HG03460 (cell line): ENCODE results near the gene CYP27B1.
A peak's percentile ranks its signal among the peaks of the same experiment; 100 is the strongest.

Experiments used
- ATAC-seq: cut with Tn5 transposase; IDR thresholded peaks from one replicate; pipeline ENCODE4 v1.9.1; 2021; ENCODE audit not compliant: unreplicated experiment

CYP27B1 gene

DNA sequence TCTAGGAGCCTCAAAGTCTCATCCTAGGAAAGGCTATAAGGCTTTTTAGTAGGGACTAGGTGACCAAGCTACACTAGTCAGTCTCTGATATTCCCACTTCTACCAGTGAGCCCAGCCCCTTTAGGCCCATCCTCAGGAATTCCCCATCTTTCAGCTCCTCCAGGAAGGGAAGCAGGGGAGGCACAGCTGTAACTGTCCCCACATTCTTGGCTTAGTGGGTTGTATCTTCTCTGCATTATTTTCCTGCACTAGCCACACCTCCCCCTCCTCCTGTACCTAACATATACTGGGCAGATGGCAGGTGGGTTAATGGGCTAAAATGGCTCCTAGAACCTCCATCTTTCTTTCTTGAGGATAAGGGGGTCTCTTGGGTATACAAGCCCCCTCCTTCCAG lies 424 bp upstream of the CYP27B1 start:
- no peak for ATAC-seq

- no peak for ATAC-seq
These were observed 997 bp downstream of the CYP27B1 start for GRCh38 chr12:57765698-57766463.

DNA sequence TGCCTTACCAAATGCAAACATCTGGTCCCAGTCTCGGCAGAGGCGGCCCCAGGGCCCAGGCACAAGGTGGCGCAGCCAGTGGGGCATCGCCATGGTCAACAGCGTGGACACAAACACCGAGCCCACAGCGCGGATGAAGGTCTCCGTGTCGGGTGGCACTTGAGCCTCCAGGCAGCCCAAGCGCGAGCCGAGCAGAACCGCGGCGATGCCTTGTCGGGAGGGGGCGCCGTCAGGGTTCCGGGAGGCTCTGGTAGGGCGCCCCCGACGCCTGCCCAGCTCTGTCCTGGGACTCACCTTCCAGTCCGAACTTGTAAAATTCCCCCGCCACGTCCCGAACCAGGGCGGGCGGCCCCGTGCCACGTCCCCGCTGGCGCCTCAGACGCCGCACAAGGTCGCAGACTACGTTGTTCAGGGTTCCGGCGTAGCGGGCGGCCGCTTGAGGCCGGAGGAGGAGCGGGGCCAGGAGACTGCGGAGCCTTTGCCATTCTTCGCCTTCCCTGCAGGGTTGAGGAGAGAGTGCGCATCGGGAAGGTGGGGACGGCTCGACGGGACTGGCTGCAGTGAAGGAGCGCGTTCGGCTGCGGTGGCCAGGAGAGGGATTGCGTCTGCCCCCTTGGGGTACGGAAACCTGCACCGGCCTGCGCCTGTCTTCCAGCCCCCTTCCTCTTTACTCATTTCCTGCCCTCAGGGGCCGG lies 1.7 kb downstream of the CYP27B1 start:
- no peak for ATAC-seq

DNA sequence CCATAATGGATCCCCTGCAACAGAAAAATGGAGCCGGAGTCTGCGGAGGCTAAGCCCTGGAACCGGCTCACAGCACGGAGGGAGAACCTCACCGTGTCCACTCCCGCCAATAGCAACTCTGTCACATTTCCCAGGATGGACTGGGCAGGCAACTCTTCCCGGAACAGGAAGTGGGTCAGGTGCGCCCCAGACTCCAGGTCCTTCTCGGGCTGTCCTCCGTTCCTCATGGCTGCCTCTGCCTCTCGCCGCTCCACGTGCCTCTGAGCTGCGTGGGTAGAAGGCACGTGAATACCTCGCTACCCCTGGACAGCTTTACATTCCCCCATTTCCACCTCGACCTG lies 2.2 kb downstream of the CYP27B1 start:
- no peak for ATAC-seq

GRCh38 chr12:57763881-57764661 lies 2.8 kb downstream of the CYP27B1 start:
- ATAC-seq: no peak

DNA sequence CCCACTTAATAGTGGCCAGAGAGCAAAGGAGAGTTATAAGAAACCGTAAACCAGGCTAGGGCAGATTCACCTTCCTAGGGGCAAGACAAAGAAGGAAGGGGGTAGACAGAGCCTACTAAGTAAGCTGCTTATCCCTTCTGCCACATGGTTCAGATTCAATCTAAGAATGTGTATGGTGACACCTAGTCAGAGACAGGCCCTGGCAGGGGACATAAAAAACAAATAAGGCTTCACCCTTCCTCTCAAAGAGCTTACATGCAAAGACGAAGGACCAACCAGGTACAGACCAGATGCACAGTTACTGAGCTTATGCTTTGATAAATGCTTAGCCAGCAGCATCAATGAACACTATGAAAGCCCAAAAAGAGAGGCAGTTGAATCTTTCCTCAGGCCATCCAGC lies 4.4 kb downstream of the CYP27B1 start:
- no peak for ATAC-seq

DNA sequence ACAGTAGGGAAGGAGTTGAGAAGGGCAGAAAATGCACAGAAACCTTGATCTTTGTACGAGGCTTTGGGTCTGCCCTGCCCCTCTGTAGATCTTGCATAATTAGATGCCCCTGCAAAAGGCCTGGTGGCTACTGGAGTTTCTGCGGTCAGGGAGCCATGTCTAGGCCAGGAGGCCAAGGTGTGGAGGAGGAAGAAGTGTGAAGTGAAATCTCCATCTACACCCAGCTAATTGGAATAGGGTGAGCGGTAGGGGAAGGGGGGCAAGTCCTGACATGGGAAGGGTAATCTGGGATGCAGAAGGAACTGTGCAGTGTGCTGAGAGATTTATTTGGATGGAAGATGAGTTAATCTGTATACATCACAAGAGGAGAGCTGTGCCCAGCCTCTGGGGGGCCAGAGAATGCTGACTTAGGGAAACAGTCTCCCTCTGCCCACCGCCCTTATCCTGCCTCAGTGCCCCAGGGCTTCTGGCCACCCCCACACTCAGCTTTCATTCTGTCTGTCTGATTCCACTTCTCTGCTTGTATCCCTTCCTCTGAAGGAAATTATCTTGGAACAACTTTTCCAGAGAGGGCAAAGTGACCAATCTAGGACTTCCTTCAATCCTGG lies 5.4 kb downstream of the CYP27B1 start:
- no peak for ATAC-seq

- no peak for ATAC-seq
These were observed 6.4 kb downstream of the CYP27B1 start for GRCh38 chr12:57760347-57760982.

DNA sequence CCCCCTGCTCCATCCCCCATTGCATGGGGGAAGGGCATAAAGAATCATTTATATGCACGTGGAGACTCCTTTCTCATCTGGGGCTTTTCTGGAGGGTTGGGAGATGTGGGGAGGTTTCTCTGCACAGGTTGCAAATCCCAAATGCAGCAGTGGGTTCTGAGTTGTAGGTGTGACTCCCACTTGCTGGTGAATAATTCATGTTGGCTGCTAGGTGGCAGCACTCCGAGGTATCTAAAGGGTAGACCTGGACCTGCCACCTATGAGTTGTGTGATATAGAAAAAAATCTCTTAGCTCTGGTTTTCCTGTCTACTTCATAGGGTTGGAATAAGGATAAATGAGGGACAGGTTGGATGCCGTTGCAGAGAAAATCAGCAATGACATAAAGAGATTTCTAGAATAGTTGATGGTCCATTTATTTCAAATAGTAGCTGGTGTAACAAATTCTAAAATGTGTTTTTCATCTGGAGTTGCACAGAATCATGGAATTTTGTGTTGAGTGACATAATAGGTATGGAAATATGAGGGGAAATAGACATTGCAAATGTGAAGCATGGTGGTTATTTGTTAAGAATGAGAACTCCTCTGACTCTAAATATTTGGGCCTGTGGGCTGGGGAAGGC lies 7.4 kb downstream of the CYP27B1 start:
- ATAC-seq: no peak

GRCh38 chr12:57758552-57759359 lies 8.1 kb downstream of the CYP27B1 start:
- ATAC-seq: no peak

DNA sequence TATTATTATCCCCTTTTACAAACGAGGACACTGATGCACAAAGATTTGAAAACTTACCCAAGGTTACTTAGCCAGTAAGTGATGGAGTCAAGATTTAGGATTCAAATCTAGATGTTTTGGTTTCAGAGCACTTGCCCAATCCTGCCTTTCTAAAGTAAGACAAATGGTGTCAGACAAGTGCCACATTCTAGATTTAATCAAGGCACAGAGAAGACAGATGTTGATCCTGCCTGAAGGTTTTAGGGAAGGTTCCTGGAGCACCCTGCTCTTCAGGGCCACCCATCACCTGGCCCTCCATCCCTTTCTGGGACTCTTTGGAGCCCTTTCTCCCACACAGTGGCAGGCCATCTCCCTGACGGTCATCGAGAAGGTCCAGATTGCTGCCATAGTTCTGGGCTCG lies 9.1 kb downstream of the CYP27B1 start:
- ATAC-seq: no peak

- ATAC-seq: no peak
These were observed 10.2 kb downstream of the CYP27B1 start for GRCh38 chr12:57756406-57757341.

- no peak for ATAC-seq
These were observed 11.2 kb downstream of the CYP27B1 start for GRCh38 chr12:57755454-57756372.

- no peak for ATAC-seq
These were observed 11.8 kb downstream of the CYP27B1 start for GRCh38 chr12:57755194-57755453.

DNA sequence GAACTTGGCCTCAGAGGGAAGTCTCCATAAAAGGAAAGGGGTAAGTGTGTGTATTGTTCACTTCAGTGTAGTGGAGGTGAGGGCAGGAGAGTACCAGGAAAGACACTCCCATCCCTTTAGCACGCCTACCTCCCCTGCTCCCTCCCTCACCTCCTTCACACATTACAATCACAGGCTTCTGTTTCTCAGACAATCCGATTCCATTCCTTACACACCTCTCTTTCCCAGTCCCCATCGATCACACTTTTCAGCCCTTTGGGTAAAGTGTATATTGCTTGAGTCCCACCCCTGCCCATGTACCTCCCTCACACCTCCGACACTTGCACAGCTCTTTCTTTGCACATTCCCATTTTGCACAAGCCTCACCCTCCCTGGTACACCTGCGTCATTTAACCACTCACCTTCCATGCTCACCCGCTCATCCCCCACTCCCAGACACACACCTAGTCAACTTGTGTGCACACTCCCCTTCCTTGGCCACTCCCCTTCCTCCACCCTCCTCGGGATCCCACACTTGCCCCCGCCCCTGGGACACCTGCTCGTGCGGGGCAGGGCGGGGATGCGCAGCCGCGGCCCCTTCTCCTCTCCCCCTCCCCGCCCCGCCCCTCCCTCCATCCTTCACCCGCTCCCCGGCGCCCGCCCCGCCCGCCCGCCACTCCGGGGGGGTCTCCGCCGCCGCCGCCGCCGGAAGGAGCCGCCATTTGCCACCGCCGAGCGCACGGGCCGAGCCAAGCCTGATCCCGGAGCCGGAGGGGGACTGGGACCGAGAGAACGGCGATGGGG lies 12.3 kb downstream of the CYP27B1 start, which contains the start of gene MARCHF9:
Gene MARCHF9, plus strand, starts transcription at position 693 of the 783 bp plus-strand sequence. CDS start 426 bp downstream, outside the sequence.
- ATAC-seq: peak; percentile 40

GRCh38 chr12:57753756-57754337 lies 13.0 kb downstream of the CYP27B1 start:
- ATAC-seq: no peak

DNA sequence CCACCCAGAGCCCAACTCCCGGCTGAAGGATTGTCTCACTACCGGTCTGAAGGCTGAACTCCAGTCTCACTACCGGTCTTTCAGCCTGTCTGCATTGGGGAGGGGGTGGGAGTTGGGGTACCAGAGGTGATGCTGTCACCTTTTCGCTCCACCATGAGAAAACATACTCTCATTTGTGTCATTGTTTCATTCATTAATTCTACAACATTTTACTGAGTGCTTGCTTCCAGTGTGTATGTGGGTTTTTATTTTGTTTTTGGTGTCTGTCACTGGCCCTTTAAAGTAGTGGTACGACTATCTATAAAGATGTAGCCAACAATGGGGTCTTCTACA lies 14.2 kb downstream of the CYP27B1 start:
- ATAC-seq: no peak
